ENCODE data around the gene NDUFS7. TPM values are rescaled to one million over a fixed set of nuclear protein-coding genes. Genes with fewer than 3 reads are reported as not detected.

Gene NDUFS7
- total and polyA plus RNA-seq, 9 of the 15 experiments (the other 6 are each of a cell fraction or from before 2014, with no cell fraction given): 6.0 to 271 (median 60.6) TPM

DNA sequence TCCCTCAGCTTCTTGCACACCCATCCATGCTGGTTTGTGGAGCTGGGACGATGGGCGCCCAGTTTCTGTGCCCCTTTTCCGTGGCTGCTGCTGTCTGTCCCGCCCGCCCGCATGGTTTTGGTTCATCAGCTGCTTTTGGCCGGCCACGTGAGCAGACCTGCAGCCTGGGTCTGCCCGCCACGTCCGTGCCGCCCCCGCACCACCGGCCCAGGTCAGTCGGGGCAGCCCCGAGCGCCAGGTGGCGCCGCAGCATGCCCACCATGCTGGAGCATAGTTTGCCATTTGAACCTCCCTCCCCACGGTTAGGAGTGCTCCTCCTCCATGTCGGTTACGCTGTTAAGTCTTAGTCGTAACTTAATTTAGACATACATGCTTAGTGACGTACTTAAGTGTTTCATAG, 39.2 kb downstream of the NDUFS7 start:
- POLR2A ChIA-PET: interaction anchor here (1.4 to 2.4 kb wide), 2 partner anchors 9 to 10 kb away, joined by 5 to 6 read pairs; no protein-coding TSS in a partner anchor
- no peak overlapping the region for H3K4me3 ChIP-seq
- CTCF ChIA-PET (ENCODE audit: low intra/inter-chr PET ratio): no interaction called here
- no peak overlapping the region for H2AFZ ChIP-seq (ENCODE audit: low read depth, low read length)
- in situ Hi-C loops (cut with MboI): no loop called here
- BruUV-seq (replicated peaks): no TSS peak
- peaks cover 98% of the 10 kb centered on the region for H3K36me3 ChIP-seq (ENCODE audit: control insufficient read depth, insufficient read depth, low read length)
- no peak for ATAC-seq
- H3K9me1 ChIP-seq (ENCODE audit: control insufficient read depth, insufficient read depth, low read length): peaks cover 4% of the 10 kb centered on the region
- no peak overlapping the region for H3K27ac ChIP-seq (ENCODE audit: extremely low read depth, low read depth, low read length)
- DNase-seq (ENCODE audit: extremely low read depth in 1 of 4, low spot score in 3 of 4): no peak
- no peaks in the 10 kb centered on the region for H3K27me3 ChIP-seq (ENCODE audit: control insufficient read depth in 2 of 2, insufficient read depth in 2 of 2, low read length in 2 of 2)
- peaks cover 24% of the 10 kb centered on the region; the same call in 1 of the 2 replicates for H4K20me1 ChIP-seq (replicated peaks; ENCODE audit: control insufficient read depth, insufficient read depth, low read length)
- peaks cover 0 to 46% of the 10 kb centered on the region in 2 experiments; a peak in 2 of 5 replicates for H3K4me1 ChIP-seq (replicated peaks in 1 of 2; ENCODE audit: control insufficient read depth in 2 of 2, insufficient read depth in 2 of 2, low read length in 2 of 2)
- 92% methylated on average over 19 of the region's 24 CpGs for WGBS (ENCODE audit: insufficient coverage, low coverage, missing lambda C conversion rate)
- H3K79me2 ChIP-seq (ENCODE audit: control insufficient read depth, insufficient read depth, low read length): peaks cover 75% of the 10 kb centered on the region
- no peaks in the 10 kb centered on the region for H3K9me3 ChIP-seq (replicated peaks; ENCODE audit: control insufficient read depth, insufficient read depth, low read depth, low read length)
- FAIRE-seq: no peak
- TF ChIP-seq ZFX (CRISPR knock-in tag; IDR thresholded peaks at IDR 0.05): 0 out of 2 replicates have a peak, but pooled peaks have one; percentile 19
- TF ChIP-seq CBFB (CRISPR knock-in tag; IDR thresholded peaks at IDR 0.05): no peak
- TF ChIP-seq CREBBP (IDR thresholded peaks at IDR 0.05; ENCODE audit: low read depth, low read length): no peak
- TF ChIP-seq MTF1 (CRISPR knock-in tag; IDR thresholded peaks at IDR 0.05; ENCODE audit: borderline replicate concordance): peak; percentile 33; the same call in 1 of the 2 replicates
- TF ChIP-seq, protein P1, sequence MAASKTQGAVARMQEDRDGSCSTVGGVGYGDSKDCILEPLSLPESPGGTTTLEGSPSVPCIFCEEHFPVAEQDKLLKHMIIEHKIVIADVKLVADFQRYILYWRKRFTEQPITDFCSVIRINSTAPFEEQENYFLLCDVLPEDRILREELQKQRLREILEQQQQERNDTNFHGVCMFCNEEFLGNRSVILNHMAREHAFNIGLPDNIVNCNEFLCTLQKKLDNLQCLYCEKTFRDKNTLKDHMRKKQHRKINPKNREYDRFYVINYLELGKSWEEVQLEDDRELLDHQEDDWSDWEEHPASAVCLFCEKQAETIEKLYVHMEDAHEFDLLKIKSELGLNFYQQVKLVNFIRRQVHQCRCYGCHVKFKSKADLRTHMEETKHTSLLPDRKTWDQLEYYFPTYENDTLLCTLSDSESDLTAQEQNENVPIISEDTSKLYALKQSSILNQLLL (CRISPR knock-in tag; IDR thresholded peaks at IDR 0.05; ENCODE audit: borderline replicate concordance): peak; percentile 72; the same call in 1 of the 2 replicates
- intact Hi-C loops (cut with micrococcal nuclease): no loop called here
- no peak overlapping the region for H3K4me2 ChIP-seq (ENCODE audit: insufficient read depth, low read length)
- H3K9ac ChIP-seq (ENCODE audit: insufficient read depth in 1 of 2, low read depth in 2 of 2, low read length in 2 of 2): no peak overlapping the region
